H9 (cell line): Measurements from ENCODE around the gene SERPINA5. TPM values are rescaled to one million over a fixed set of nuclear protein-coding genes. Genes with fewer than 3 reads are reported as not detected.

Experiments used
- DNase-seq: peaks from one replicate; pipeline ENCODE4 v3.0.0-alpha.2; 2017
- H2AFZ ChIP-seq: one replicate; pipeline ENCODE4 v1.6.1; 2013; ENCODE audit warnings: mild to moderate bottlenecking, low read length, control low read depth, moderate library complexity
- H2AK5ac ChIP-seq: 2 replicates; pipeline ENCODE4 v1.6.1; 2013; ENCODE audit warnings: low read length, control low read depth, mixed read lengths; ENCODE audit not compliant: insufficient read length
- H2BK120ac ChIP-seq: one replicate; pipeline ENCODE4 v1.6.1; 2013; ENCODE audit warnings: low read depth, mild to moderate bottlenecking, low read length, control low read depth, inconsistent platforms; ENCODE audit not compliant: poor library complexity, severe bottlenecking
- H2BK12ac ChIP-seq: 2 replicates; pipeline ENCODE4 v1.6.1; 2013; ENCODE audit warnings: low read length, control low read depth, mixed read lengths, low read depth; ENCODE audit not compliant: insufficient read length
- H2BK15ac ChIP-seq: 2 replicates; pipeline ENCODE4 v1.6.1; 2013; ENCODE audit warnings: low read depth, low read length, control low read depth
- H2BK20ac ChIP-seq: one replicate; pipeline ENCODE4 v1.6.1; 2013; ENCODE audit warnings: low read depth, mild to moderate bottlenecking, low read length, control low read depth, inconsistent platforms; ENCODE audit not compliant: poor library complexity, severe bottlenecking
- H2BK5ac ChIP-seq: 2 replicates; pipeline ENCODE4 v1.6.1; 2013; ENCODE audit warnings: low read length, control low read depth, mixed read lengths; ENCODE audit not compliant: insufficient read length
- H3K14ac ChIP-seq: 2 replicates; pipeline ENCODE4 v1.6.1; 2013; ENCODE audit warnings: low read length, control low read depth; ENCODE audit not compliant: insufficient read depth
- H3K18ac ChIP-seq: 2 replicates; pipeline ENCODE4 v1.6.1; 2013; ENCODE audit warnings: low read depth, mild to moderate bottlenecking, mixed read lengths, low read length, control low read depth; ENCODE audit not compliant: insufficient read length
- H3K23ac ChIP-seq: 2 replicates; pipeline ENCODE4 v1.6.1; 2013; ENCODE audit warnings: low read length, control low read depth, mixed read lengths, low read depth; ENCODE audit not compliant: insufficient read length
- H3K23me2 ChIP-seq: 2 replicates; pipeline ENCODE4 v1.6.1; 2013; ENCODE audit warnings: low read depth, mild to moderate bottlenecking, mixed read lengths, low read length, control low read depth; ENCODE audit not compliant: insufficient read length, poor library complexity, severe bottlenecking
- H3K27ac ChIP-seq: 2 replicates; pipeline ENCODE4 v1.5.1; 2013; ENCODE audit warnings: low read length, control low read depth, mixed read lengths, low read depth; ENCODE audit not compliant: insufficient read length
- H3K27me3 ChIP-seq: 2 replicates; pipeline ENCODE4 v1.6.1; 2013; ENCODE audit warnings: low read length, control low read depth, inconsistent platforms; ENCODE audit not compliant: insufficient read depth
- H3K4ac ChIP-seq: 2 replicates; pipeline ENCODE4 v1.6.1; 2013; ENCODE audit warnings: low read depth, mild to moderate bottlenecking, control low read depth, inconsistent platforms, low read length, moderate library complexity
- H3K4me1 ChIP-seq: 2 replicates; pipeline ENCODE4 v1.6.1; 2013; ENCODE audit warnings: low read length, control low read depth, inconsistent platforms; ENCODE audit not compliant: insufficient read depth
- H3K4me2 ChIP-seq: 2 replicates; pipeline ENCODE4 v1.6.1; 2013; ENCODE audit warnings: low read length, control low read depth, mixed read lengths; ENCODE audit not compliant: insufficient read length, insufficient read depth
- H3K56ac ChIP-seq: 2 replicates; pipeline ENCODE4 v1.6.1; 2013; ENCODE audit warnings: low read depth, mild to moderate bottlenecking, mixed read lengths, low read length, control low read depth; ENCODE audit not compliant: insufficient read length
- H3K79me1 ChIP-seq: 2 replicates; pipeline ENCODE4 v1.6.1; 2013; ENCODE audit warnings: low read depth, mild to moderate bottlenecking, moderate library complexity, low read length, control low read depth, inconsistent platforms; ENCODE audit not compliant: insufficient read depth, poor library complexity, severe bottlenecking
- H3K79me2 ChIP-seq: 2 replicates; pipeline ENCODE4 v1.6.1; 2013; ENCODE audit warnings: low read length, control low read depth, inconsistent platforms; ENCODE audit not compliant: insufficient read depth
- H3K9ac ChIP-seq: 2 replicates; pipeline ENCODE4 v1.6.1; 2013; ENCODE audit warnings: low read length, control low read depth, mixed read lengths; ENCODE audit not compliant: insufficient read length; ENCODE audit errors: extremely low read depth
- H3K9me3 ChIP-seq: one replicate; pipeline ENCODE4 v1.6.1; 2013; ENCODE audit warnings: low read depth, low read length, inconsistent platforms; ENCODE audit not compliant: control insufficient read depth
- H3T11ph ChIP-seq: one replicate; pipeline ENCODE4 v1.6.1; 2013; ENCODE audit warnings: mild to moderate bottlenecking, low read length, control low read depth, inconsistent platforms
- H4K20me1 ChIP-seq: one replicate; pipeline ENCODE4 v1.6.1; 2013; ENCODE audit not compliant: control insufficient read depth, insufficient read length, insufficient read depth
- H4K5ac ChIP-seq: 2 replicates; pipeline ENCODE4 v1.6.1; 2013; ENCODE audit warnings: low read depth, mild to moderate bottlenecking, mixed read lengths, low read length, control low read depth; ENCODE audit not compliant: insufficient read length
- H4K8ac ChIP-seq: replicated peaks from 2 replicates; pipeline ENCODE4 v1.6.1; 2013; ENCODE audit warnings: low read length, control low read depth, mixed read lengths, low read depth; ENCODE audit not compliant: insufficient read length
- H4K91ac ChIP-seq: 2 replicates; pipeline ENCODE4 v1.6.1; 2013; ENCODE audit warnings: low read depth, mild to moderate bottlenecking, moderate library complexity, mixed read lengths, low read length, control low read depth; ENCODE audit not compliant: insufficient read length
- H3K27ac Mint-ChIP-seq, 3 experiments: 2 replicates in 2 of 3; 3 replicates in 1 of 3; pipeline ENCODE4 v1.8.0; 2020 to 2021; ENCODE audit warnings: mixed read lengths in 3 of 3, mild to moderate bottlenecking in 1 of 3, moderate library complexity in 1 of 3
- H3K27me3 Mint-ChIP-seq: 2 replicates; pipeline ENCODE4 v1.8.0; 2021; ENCODE audit warnings: low read depth, mild to moderate bottlenecking, moderate library complexity, mixed read lengths
- H3K36me3 Mint-ChIP-seq, 3 experiments: 2 replicates in 2 of 3; 3 replicates in 1 of 3; pipeline ENCODE4 v1.8.0; 2020 to 2021; ENCODE audit warnings: low read depth in 3 of 3, mixed read lengths in 3 of 3; ENCODE audit not compliant: insufficient read depth in 1 of 3
- H3K4me1 Mint-ChIP-seq, 2 experiments: 2 replicates each; pipeline ENCODE4 v1.8.0; 2020; ENCODE audit warnings: mixed read lengths in 2 of 2
- H3K4me3 Mint-ChIP-seq, 2 experiments: 2 replicates in 1 of 2; 3 replicates in 1 of 2; pipeline ENCODE4 v1.8.0; 2020 to 2021; ENCODE audit warnings: mild to moderate bottlenecking in 2 of 2, mixed read lengths in 2 of 2, moderate library complexity in 1 of 2
- H3K9me3 Mint-ChIP-seq, 2 experiments: 2 replicates in 1 of 2; 3 replicates in 1 of 2; pipeline ENCODE4 v1.8.0; 2020; ENCODE audit warnings: mild to moderate bottlenecking in 2 of 2, mixed read lengths in 2 of 2, moderate library complexity in 1 of 2
- CTCF ChIP-seq: fragments of 200-600 bp; sonication (generic); conservative IDR thresholded peaks from 3 replicates; pipeline ENCODE4 v1.8.0; 2021; ENCODE audit warnings: antibody characterized with exemption, mild to moderate bottlenecking
- WGBS: extraction: QIAGEN DNeasy Blood & Tissue Kit; methylation state at CpG from one replicate; pipeline ENCODE4 v1.1.7; 2013; ENCODE audit warnings: missing lambda C conversion rate, low lambda C conversion rate, mixed read lengths; ENCODE audit not compliant: insufficient read length; ENCODE audit errors: extremely low coverage; 5-methylcytosine and 5-hydroxymethylcytosine counted together
- total RNA-seq: library from RNA; stranded (reverse); gene quantifications from 2 replicates; pipeline ENCODE4 v1.2.1, GENCODE V29; 2021

Gene SERPINA5
- total RNA-seq, 1 experiment from 2014 or later, result 1.1 TPM

GRCh38 chr14:94598506-94598815 lies 17.2 kb downstream of the SERPINA5 start:
- Histone ChIP-seq H3K79me1 (no peaks in the 10 kb centered on the region), H2BK5ac (no peak overlapping the region), H2BK12ac (no peak overlapping the region), H4K8ac (no peak overlapping the region), H3K4me1 (0 out of 2 replicates have a peak, but pooled peaks cover 2% of the 10 kb centered on the region), H2BK15ac (no peak overlapping the region), H3K56ac (no peak overlapping the region), H3K27me3 (no peaks in the 10 kb centered on the region), H3K4me2 (no peak overlapping the region), H2BK120ac (no peak overlapping the region), H3K14ac (no peak overlapping the region), H3K9ac (no peak overlapping the region), H2AFZ (no peak overlapping the region), H3T11ph (no peak overlapping the region), H2BK20ac (no peak overlapping the region), H2AK5ac (no peak overlapping the region), H4K91ac (no peak overlapping the region), H3K9me3 (no peaks in the 10 kb centered on the region), H4K20me1 (no peaks in the 10 kb centered on the region), H3K79me2 (no peaks in the 10 kb centered on the region), H4K5ac (no peak overlapping the region), H3K23ac (no peak overlapping the region), H3K4ac (no peak overlapping the region), H3K18ac (no peak overlapping the region), H3K23me2 (no peaks in the 10 kb centered on the region), H3K27ac (no peak overlapping the region)
- DNase-seq, result no peak
- WGBS, result no CpG with 5 or more reads among the region's 7 CpGs
- Mint-ChIP-seq H3K27me3 (peaks cover 20% of the 10 kb centered on the region), H3K27ac (no peak overlapping the region; a peak in 1 of 7 replicates), H3K9me3 (no peaks in the 10 kb centered on the region), H3K36me3 (peaks cover 0 to 5% (median 0%) of the 10 kb centered on the region in 3 experiments; a peak in 3 of 7 replicates), H3K4me3 (no peak overlapping the region), H3K4me1 (peaks cover 20 to 24% of the 10 kb centered on the region in 2 experiments)
- no peak for TF ChIP-seq CTCF
